ENCODE results near the gene CARS1.

The CARS1 gene

DNA sequence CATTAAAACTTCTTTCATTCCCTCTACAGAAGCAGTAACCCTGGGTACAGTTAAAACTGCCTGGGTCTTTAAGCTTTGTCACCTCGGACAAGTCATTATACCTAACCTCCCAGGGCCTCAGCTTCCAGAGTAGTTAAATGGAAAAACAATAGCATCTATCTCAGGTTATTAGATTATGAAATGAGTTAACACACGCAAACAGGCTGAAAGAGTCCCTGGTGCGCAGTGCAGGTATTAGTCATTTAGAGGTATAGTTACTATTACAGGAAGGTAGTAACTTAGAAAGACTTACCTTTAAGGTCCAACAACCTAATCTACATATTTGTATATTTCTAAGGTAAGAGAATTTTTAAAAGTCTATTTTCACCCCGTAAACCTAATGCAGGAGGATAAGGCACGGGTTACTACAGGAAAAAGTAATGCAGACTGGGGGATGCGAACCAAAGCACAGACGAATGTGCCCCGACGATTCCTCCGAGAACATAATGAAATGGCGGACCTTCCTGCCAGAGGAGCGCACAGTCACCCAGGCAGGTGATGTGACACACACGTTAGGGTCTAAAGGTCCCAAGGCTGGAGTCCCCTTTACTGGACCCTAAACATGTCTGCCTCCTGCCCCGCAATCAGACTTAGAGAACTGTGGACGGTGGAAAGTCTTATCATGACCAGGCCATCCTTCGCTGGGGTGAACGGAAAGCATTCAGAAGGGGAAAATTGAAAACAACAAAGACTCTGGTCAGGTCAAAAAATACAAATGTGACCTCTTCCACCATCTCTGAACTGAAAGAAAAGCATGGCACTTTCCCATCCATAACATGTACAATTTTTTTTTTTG is 66.4 kb downstream of the CARS1 start:
- DNase-seq = no peak

DNA sequence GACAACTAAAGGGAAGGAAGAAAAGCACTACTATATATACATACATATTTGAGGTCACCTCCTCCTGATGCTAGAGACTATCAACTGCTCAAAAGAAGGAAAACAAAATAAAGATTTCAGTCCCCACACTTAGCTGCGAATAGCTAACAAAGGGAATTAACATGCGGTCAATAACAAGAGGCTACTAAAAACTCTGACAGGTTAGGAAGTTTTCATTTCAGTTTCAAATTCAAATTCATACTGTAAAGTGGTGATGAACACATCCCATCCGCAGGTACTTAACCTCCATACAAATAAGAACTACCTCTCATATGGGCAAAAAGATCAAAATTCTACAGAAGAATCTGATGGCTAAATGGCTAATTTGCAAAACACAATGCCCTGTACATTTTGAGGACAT is 67.7 kb downstream of the CARS1 start:
- DNase-seq = no peak

DNA sequence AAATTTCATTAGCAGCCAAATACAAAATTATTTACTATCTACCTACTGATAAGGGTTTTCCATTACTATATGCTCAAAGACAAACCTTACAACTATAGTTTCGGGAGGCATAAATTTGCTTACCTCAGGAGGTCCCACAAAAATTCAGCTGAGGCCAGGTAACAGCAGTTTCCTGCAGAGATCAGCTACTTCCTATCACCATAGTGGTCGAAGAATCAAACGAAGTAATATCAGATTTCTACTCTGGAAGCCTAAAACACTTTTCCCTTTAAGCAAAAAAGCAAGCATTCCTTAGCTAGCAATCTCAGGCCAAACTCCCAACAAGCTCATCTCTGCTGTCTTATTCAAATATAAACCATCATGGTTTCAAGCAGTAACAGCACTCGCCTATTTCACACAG is 68.2 kb downstream of the CARS1 start:
- DNase-seq = no peak

DNA sequence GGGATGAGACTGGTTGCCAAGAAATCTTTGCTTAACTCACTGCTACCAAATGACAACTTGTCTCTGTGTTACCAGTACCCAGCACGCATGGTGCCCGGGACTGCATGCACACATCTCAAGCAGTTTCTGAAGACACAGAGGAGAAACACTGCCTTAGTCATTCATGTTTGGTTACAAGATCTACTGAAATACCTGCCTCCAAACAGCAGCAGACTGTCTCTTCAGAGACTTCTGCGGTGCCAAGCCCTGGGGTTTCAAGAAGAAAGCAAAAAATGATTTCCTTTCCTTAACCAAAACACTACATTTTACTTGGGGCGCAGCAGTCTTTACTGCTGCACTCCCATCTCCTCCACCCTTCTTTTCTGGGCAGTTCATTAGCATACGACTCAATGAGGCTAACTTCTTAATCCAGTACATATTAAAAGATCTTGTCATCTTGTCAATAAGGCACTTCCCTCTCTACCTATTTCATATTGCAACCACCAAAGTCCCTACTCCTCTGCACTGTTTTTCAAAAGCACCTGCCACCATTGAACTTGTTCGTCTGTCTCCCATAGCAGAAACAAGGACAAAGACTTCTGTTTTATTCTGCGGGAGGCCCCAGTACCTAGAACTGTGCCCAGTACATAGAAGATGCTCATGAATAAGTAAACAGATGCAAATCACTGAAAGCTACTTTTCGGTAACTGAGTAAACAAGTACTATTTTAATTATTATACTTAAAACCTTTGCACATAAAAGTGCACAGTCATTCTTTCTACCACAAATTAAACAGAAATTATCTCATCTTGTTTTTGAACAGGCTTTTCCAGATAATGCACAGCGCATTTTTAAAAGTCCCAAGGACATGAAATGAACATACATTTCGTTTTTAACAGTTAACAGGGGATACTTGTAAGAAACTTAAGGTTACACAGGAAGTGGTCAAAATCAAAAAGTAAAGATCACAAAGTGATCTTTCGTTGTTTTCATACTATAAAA is 69.1 kb downstream of the CARS1 start:
- no peak for DNase-seq

DNA sequence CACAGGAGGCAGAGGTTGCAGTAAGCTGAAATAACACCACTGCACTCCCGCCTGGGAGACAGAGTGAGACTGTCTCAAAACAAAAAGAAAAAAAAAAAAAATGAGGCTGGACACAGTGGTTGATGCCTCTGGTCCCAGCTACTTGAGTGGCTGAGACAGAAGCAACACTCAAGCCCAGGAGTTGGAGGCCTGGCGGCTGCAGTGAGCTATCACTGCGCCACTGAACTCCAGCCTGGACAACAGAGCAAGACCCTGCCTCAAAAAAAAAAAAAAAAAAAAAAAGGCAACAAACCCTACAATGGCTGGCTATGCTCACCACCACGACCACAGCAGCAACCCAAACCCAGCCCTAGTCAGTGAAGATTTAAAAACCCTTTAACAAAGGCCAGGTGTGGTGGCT is 73.3 kb downstream of the CARS1 start:
- DNase-seq = no peak

DNA sequence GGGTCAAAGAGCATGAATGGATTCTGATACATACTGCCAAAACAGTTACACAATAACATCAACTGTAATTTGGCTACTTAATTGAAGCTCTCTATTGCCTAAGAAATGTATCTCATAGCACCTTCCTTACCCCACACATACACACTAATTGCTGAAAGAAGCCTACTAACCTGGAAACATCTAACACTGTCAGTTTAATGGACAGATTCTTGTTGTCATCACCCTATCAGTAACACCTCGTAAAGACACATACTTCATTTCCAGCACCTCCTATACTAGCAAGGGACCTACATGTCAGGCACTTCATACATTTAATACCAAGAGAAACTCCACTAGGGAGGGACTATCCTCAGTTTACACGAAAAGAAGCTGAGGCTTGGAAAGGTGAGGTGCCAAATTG is 75.0 kb downstream of the CARS1 start:
- DNase-seq = no peak

DNA sequence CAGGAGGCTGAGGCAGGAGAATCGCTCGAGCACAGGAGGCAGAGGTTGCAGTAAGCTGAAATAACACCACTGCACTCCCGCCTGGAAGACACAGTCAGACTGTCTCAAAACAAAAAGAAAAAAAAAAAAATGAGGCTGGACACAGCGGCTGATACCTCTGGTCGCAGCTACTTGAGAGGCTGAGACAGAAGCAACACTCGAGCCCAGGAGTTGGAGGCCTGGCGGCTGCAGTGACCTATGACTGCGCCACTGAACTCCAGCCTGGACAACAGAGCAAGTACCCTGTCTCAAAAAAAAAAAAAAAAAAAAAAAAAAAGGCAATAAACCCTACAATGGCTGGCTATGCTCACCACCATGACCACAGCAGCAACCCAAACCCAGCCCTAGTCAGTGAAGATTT is 76.1 kb downstream of the CARS1 start:
- DNase-seq = no peak

DNA sequence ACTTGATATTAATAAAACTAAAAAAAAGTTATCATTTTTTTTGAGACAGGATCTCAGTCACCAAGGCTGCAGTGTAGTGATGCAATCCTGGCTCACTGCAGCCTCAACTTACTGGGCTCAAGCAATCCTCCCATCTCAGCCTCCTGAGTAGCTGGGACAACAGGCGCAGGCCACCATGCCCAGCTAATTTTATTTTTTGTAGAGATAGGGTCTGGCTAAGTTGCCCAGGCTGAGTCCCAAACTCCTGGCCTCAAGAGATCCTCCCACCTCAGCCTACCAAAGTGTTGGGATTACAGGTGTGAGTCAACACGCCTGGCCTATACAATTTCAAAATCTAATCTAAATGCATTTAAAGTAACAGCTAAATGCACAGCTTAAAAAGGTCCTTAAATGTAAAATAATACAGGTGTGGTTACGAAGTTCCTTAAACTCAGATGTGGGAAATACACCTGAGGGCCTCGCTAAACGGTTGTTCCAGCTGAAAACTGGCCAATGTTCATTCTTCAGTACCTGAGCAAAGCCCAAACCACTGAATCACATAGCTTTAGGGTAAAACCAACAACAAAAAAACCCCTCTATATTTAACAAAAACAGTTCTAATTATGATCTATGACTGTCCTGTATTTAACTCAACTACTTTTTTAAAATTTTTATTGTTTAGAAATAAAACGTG is 76.9 kb downstream of the CARS1 start:
- DNase-seq = no peak

DNA sequence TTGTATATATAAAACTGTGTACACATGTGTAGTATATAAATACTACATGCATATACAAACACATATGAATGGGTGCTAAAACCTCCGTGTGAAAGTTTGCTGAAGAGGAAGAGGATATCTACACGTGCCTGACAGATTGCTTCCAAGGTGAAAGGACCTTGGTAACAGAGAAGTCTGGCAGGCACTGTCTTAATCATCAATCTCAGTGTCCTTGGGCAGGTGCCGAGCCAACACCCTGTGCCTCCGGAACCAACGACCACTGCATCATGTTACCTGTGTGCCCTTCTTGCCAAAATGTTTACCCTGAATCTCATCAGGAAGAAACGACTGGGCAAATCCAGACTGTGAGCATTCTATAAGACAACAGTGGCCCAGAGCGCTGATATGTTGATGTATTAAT is 80.1 kb downstream of the CARS1 start:
- no peak for DNase-seq

DNA sequence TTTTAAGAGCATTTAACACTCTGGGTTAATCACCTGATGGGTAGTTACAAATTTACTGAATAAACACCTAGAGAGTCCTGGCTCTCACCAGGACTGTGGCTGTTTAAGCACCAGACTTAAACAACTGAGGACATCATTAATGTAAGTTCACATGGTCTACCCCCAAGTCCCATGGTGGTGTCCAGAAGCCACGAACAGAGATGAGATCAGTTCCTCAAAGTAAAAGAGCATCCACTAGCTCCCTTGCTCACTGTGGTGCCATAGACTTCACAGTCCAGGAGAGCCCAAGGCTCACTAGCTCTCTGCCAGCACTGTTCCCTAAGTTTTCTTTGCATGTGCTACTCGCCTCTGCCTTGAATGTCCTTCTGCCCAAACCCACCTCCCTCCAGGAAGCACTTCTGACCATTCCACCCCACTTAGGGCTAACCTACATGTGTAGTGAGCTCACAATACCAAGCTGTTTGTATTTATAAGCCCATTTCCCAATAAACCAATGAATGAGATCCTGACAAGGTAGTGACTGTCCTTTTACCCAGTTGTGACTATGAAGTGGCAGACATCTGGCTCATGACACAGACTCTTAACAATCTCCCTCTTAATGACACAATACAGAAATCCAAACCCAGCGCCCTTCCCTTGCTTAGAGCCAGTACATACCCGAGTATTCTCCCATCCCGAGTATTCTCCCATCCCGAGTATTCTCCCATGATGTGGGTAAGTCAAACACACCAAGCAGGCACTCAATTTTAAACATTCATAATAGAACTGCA is 80.7 kb downstream of the CARS1 start:
- DNase-seq = no peak

DNA sequence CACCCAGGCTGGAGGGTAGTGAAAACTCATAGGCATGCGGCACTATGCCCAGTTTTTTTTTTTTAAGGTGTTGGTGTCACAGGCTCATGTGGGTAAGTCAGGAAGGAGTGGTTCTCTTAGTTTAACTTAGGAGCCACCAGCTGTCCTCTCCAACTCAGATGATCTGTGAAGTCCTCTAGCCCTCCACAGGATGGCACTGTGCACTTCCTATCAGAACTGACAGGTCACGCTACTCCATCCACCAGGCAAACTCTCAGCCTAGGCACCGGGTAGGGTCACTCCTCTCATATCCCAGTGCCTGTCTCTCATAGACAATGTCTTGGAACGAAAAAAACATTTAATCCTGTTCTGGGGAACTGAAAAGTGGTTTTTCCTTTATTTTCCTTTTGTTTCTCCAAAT is 81.6 kb downstream of the CARS1 start:
- DNase-seq = no peak

DNA sequence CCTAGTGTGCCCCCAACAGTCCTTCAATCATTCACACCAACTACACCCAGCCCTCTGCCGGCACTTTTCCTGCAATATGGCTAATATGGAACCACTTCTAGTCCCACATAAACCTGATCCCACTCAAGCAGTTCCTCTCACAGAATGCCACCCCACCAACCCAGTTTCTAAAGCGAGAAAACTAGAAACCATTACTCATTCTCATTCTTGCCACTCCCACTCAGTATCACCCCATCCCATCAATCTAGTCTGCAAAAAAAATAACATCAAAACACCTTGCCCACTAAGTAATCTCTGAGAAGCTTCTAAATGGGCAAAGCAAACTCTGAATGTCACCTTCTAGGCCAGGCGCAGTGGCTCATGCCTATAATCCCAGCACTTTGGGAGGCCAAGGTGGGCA is 83.0 kb downstream of the CARS1 start:
- no peak for DNase-seq

DNA sequence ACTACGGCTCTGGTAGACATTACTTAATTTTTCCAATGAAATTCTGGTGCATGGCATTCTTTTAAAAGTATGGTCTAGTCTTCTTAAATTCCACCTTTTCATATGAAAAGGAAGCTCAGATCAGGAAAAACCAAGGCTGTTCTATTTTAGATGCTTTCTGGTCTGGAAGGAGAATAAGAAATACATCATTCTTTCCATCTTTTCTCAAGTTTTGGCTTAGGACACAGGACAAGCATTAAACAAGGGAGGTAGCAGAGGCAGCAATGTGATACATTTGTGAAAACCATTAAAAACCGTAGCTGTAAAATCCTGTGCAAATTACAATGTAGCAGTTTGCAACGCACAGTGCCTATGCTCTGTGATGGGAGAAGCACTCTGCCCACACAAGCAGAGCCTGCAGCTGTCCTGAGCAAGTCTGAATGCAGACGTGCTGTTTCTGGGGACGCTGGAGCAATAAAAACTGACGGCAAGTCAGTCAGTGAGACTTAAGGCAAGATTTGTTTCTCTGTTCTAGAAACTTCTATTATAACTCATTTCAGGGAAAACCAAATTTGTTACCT is 88.8 kb downstream of the CARS1 start:
- DNase-seq = no peak

DNA sequence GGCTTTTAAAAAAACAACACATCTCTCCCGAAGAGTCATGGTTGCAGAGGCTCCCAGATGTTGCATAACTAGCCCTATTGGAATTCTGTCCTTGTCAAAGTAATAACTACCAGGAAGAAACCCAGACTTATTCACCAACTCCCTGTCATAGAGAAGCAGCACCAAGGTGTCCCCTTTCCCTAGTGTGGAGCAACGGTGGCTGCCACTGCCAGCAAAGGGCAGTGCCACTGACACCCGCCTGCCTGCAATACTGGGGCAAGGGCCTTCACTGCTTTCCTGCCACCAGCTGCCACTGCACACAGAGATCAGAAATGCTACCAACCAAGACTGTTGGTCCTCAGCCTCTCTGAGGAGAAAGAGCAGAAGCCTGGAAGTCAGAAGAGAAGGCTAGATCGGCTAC is 92.4 kb downstream of the CARS1 start:
- DNase-seq = no peak

DNA sequence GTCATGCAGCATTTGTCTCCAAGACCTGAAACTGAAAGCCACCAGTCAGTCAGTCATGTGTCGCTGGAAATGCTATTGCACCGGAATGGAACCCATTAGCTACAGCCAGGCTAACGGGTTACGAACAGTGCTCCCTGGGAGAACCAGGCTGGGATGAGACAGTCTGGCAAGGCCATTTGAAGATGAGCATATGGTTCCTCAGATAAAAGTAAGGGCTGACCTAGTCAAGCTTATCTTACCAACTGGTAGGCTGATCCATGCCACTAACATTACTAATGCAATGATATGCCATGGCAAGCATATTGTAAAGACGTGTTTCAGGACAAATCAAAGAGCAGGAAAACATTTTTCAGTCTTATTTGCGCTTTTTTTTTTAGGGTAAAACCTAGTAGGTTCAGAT is 93.5 kb downstream of the CARS1 start:
- no peak for DNase-seq

DNA sequence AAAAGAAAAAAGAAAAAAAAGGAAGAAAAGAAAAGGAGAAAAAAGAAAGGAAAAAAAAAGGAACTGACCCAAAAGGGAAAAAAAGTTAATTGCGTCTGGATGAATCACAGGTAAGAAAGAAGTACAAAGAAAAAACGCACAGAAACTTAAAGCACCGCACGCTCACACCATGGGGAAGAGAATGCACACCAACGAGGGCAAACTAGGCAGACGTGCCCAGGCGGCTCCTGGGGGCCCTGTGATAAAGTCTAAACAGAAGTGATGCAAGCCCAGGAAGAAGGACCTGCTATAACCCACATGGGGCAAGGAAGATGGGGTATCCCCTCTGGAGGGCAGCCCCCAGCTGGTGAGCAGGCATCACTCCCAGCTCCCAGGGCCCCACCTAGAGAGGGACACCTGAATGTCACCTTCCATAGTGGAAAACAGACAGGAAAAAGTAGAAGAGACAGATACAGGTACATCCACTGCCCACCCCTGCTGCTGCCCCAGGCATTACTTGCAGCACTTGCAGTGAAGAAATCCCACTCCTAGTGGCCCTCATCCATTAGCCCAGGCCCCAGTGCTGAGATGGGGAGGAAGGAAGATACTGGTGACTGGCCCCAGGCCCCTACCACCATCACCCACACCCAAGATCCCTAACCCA is 94.0 kb downstream of the CARS1 start:
- DNase-seq = no peak

DNA sequence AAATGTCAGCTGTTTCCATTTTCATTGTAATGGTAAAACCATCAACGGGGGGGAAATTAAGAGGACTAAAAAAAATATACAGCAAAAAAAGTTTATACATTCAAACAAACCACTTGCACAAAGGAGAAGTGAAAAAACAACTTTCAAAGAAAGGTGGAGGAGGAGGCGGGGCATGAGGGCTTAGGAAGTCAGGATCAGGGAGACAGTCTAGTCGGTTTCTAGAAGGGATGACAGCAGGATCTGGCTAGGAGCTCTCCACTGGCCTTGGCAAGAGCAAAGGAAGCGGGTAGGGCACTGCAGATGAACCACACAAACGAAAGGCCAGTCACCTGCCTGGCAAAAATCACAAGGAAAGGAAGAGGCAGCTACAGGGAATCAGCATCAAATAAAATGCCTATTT is 96.1 kb downstream of the CARS1 start:
- no peak for DNase-seq

DNA sequence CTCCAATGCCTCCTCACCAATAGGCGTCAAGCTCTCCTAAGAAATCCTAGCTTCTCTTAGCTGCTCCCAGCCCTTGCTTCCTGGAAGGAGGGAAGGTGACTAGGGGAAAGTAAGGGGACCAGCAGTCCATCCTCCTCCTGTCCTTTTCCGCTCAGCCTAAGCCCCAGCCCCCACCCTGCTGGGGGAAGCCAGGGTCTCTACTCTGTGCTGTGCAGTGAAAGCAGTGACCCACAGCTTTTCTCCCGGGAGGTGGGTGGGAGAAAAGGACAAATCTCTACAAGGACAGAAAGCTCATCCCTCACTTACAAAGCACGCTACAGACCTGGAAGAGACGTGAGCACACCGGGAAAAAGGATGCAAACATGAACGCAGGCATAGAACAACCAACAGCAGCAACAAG is 97.1 kb downstream of the CARS1 start:
- no peak for DNase-seq

DNA sequence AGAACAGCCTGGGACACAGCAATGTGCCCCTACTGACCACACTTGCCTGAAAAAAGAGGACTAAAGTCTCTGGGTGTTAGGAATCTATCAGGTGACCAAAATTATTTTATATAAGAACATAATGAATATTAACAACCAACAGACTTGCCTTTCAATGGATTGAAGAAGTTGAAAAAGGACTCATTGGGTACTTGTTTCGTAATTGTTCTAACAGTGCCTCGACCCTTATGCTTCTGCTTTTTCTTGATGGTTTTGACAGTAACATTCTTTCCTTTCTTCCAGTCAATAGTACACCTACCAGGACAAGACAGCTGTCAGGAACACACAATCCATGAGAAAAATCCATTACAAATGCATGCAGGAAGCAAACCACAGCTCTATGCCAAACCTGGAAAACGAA is 99.0 kb downstream of the CARS1 start:
- DNase-seq = no peak

DNA sequence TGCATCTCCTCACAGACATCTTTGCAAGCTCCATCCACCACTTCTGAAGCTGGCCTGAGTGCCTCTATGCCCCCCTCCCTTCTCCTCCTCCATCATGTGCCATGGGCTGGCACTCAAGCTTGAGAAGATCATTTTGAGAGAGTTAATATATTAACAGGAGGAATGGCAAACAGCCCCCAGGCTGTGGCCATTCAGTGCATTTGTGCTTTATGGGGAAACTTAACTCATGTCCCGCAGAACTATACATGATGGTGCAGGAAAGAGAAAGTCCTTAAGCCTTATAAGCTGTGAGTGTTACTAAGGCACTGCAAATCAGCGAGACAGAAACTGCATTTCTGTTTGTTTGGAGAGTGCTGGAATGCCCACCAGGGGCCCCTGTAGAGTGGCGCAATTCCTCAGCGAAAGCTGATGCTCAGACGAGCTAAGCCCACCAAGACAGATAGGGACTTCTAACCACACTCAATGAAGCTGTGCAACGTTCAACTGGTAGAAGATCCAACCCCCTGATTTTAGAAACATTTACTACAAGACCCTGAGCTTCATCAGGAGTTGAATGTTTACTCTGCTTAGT is 101.2 kb downstream of the CARS1 start:
- no peak for DNase-seq

DNA sequence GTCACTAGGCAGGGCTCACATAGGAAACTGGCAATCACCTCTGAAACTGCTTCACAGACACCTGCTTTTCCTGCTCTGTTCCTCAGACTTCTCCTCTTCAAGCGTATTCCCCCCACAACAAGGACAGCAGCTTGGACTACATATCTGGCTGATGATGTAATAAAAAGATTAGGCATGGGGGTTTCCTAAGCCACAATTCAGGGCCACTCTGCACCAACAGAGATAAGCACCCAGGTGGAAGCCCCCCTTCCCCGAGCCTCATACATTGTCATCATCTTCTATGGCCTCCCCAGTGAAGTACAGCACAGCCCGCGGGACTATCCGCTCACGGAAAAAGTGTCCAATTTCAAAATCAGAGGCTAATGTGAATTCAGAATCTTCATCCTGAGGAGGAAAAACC is 103.0 kb downstream of the CARS1 start:
- DNase-seq = no peak

DNA sequence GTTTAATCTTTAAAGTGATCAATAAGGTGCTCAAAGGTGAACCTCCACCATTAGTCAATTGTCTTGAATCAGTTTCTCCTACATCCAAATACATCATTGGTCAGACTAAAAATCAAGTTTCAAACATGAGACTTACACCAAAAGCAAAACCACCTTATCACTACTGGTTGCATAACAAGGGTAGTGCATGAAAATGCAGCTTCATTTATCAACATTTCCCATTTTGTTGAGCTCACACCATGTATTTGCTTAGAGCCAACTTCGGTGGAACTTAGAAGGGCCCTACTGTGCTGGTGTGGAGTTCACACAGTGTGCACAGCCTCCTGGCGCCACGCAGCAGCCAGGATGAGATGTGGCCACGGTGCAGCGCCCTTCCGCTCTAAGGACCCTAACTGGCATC is 104.9 kb downstream of the CARS1 start:
- no peak for DNase-seq

Data from left hindlimb (tissue), 1 donor.